HG02759 (cell line): ENCODE results near the gene ZNF534.
"Not testable (repeated sequence)": the region's sequence is repeated elsewhere in the genome, so short reads cannot be mapped to it uniquely, and the experiment has no call there.

Experiments used
- ATAC-seq: cut with Tn5 transposase; IDR thresholded peaks from one replicate; pipeline ENCODE4 v1.9.1; 2021; ENCODE audit warnings: mild to moderate bottlenecking, moderate library complexity; ENCODE audit not compliant: unreplicated experiment

Gene ZNF534

DNA sequence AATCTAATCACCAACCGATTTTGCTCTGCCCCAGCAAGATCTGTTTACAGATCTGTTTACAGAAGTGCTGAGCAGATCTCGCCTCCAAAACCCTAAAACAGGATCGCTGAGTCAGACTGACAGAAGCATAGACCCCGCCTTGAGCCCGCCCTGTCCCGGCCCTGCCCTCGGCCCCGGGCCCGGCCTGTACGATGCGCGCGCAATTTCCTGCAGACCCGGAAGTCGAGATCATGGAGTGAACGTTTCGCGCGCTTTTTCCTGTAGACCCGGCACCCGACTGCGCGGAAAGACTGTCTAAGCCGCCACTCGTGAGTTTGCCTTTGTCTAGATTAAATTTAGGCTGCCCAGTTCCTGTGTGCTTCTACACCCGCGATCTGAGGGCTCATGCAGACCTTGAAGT is at the start of gene ZNF534:
Gene ZNF534 (plus strand): TSS at position 212 of the 400 bp plus-strand sequence. CDS start 2,327 bp downstream, outside the sequence.
- ATAC-seq: no peak

DNA sequence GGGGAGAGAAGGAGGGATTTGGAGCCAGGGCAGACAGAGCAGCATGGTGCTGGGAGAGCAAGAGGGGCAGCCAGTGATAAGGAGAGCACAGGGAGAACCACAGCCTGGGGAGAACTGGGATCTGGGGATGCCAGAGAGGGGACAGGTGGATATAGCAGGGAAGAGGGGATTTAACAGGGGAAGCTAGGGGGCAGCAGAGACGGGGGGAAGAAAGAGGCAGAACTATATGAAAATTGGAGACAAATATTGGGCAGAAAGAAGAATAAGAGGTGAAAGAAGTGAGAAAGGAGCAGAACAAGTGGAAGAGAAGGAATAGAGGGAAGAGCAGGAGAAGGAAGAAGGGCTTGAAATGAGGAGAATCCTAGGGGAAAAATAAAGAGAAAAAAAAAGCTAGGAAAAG is 37.8 kb upstream of the ZNF534 start:
- ATAC-seq: no peak

DNA sequence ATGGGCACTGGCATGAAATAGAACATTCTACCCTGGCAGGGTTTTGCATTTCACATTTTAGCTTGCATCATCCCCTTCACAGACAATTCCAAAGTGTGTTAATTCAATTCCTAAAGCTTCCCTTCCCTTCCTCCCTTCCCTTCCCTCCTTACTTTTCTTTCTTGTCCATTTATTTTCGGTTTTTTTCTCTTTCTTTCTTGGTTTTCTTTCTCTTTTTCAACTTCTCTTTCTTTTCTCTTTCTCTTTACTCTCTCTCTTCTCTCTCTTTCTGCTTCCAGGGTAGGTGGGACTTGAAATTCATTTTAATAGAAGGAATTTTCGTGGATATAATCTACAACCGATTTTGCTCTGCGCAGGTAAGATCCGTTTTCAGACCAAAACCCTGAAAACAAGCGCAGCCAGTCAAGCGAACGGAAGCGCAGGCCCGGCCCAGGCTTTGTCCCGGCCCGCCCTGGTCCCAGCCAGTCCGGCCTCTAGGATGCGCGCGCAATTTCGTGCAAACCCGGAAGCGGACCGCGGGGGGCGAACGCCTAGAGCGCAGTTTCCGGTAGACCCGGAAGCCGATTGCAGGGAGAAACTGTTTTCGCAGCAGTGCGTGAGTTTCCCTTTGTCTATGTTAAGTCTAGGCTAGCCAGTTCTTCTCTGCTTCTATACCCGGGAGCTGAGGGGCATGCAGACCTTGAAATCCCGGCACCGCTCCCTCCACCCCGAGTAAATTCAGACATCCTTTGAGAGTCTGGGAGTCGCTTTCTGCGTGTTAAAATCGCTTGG is 31.5 kb upstream of the ZNF534 start, which contains the start of gene ZNF528:
Gene ZNF528 (plus strand): TSS at position 540 of the 771 bp plus-strand sequence. CDS start 4,165 bp downstream, outside the sequence.
- peak; percentile 93 for ATAC-seq

DNA sequence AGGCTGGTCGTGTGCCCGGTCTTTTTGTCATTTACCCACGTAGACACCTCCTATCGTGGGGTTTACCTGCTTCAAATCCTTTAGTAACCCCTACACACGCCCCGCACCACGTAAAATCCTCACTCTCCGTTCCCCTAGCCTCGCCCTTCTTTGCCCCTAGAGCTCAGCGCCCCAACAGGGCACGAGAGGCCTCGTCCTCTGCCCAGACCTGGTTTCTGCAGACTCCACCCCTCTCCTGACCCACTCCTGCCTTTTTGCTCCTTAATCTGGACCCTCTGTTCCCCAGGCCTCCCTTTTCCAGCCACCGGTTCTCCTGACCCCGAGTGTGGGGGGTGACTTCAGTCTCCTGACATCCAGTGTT is 30.9 kb upstream of the ZNF534 start:
- peak; percentile 21 for ATAC-seq

DNA sequence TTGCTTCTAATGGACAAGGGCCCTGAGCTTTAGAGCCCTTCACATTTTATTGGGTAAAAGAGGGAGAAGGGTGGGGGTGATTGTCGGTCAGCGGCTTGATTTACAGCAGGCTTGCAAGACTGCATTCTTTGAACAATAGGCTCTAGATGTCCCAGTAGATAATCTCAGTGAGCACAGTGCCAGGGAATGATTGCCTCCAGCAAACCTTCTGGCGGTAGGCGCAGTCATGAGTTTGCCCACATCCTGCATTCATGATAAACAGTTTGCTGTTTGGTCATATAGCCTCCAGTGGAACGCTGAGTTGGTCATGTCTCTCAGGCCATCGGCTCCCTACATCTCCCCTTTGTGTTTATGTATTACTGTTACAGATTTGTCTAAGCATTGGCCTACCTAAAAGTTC is 18.7 kb upstream of the ZNF534 start:
- no peak for ATAC-seq

DNA sequence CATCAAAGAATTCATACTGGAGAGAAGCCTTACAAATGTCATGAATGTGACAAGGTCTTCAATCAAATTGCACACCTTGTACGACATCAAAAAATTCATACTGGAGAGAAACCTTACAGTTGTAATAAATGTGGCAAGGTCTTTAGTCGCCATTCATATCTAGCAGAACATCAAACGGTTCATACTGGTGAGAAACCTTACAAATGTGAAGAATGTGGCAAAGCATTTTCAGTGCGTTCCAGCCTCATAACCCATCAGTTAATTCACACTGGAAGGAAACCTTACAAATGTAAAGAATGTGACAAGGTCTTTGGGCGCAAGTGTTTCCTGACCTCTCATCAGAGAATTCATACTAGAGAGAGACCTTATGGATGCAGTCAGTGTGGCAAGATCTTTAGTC is 13.2 kb upstream of the ZNF534 start:
- no peak for ATAC-seq

DNA sequence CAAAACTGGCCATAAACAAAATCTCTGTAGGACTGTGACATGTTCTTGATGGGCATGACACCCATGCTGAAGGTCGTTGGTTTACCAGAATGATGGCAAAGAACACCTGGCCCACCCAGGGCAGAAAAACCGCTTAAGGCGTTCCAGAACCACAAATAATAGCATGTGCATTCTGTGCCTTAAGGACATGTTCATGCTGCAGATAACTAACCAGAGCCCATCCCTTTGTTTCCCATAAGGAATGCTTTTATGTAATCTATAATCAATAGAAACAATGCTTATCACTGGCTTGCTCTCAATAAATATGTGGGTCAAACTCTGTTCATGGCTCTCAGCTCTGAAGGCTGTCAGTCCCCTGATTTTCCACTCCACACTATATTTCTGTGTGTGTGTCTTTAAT is 13.2 kb downstream of the ZNF534 start:
- ATAC-seq: no peak

DNA sequence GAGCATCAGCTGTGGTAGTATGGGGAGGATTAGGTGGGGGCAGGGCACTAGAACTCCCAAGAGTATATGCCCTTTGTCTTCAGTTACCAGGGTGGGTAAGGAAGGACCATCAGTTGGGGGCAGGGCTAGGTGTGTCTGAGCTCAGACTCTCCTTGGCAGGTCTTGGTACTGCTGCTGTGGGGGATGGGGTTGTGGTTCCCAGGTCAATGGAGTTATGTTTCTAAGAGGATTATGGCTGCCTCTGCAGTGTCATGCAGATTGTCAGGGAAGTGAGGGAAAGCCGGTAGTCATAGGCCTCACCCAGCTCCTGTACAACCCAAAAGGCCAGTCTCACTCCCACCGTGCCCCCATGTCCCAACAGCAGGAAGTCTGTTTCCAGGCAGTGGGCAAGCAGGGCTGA is 15.6 kb downstream of the ZNF534 start:
- no peak for ATAC-seq

DNA sequence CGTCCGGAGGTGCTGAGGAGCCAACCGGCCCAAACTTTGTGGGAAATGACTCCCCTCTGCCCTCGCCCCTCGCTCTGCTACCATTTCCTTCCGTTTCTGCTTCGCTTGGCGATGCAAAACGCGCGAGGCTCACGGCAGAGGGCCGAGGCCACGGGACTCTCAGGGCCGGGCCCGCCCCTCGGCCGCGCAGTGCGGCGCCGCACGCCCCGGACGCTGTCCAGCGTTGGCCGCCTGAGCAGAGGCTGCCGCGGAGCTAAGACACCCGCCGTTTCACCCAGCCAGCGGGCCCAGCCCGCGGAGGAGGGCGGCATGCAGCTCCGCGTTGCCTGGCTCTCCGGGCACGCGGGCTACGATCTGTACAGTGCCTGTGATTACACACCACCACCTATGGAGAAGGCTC is 22.3 kb downstream of the ZNF534 start:
- ATAC-seq: no peak

DNA sequence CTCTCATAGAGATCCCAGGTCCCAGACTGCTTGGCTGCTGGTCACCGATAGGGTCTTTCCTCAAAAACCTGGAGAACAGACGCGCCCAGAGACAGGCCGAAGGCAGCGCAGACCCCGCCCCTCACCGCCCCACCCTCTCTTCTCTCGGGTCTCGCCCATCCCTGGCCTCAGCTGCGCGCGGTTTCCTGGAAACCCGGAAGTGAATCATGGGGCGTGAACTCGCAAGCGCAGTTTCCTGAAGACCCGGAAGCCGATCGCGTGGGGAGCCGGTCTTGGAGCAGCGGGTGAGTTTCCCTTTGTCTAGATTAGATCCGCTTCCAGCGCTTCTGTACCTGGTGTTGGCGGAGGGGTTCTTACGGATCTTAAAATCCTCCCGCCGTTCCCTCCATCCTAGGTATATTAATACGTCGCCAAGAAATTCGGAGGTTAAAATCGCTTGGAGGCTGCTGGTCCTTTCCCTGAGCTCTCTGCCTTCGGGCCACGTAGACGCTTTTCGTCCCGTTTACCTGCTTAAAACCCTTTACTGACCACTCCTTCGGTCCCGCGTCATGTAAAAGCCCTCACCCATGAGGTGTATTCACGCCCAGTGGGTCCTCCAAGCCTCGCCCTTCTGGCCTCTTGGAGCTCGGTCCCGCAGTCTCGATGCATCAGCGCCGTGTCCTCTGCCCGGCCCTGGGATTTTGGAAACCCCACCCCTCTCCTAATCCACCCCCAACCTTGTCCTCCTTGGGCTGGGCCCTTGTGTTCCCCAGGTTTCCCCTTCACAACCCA is 24.6 kb downstream of the ZNF534 start, which contains the start of gene ZNF578:
Gene ZNF578 (plus strand): TSS at position 230 of the 771 bp plus-strand sequence. CDS start 48,293 bp downstream, outside the sequence.
- no peak for ATAC-seq

DNA sequence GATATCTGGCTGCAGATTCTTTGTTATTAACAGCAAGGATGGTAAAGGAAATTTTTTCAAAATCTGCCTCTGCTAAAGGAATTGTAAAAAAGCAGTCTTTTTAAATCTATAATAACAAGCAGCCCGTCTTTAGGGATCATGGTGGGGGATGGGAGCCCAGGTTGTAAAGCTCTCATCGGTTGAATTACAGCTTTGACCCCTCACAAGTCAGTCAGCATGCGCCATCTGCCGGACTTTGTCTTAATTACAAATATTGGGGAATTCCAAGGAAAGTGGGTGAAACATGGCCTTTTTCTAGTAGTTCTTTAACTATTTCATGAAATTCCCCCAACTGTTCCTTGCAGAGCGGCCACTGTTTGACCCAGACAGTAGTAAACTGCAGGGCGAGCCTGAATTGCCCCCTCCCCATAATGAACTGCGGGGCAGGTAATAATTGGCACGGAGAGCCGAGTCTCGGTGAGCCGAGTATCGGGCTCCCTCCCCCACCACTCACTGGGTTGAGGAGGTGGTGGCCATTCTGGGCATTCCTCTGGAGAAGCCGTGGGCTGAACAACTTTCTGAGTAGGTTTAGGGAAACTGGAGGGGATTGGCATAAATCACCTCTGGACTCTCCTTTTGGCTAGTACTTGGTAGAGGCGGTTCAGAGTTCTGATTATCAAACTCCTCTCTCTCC is 36.0 kb downstream of the ZNF534 start:
- ATAC-seq: no peak

DNA sequence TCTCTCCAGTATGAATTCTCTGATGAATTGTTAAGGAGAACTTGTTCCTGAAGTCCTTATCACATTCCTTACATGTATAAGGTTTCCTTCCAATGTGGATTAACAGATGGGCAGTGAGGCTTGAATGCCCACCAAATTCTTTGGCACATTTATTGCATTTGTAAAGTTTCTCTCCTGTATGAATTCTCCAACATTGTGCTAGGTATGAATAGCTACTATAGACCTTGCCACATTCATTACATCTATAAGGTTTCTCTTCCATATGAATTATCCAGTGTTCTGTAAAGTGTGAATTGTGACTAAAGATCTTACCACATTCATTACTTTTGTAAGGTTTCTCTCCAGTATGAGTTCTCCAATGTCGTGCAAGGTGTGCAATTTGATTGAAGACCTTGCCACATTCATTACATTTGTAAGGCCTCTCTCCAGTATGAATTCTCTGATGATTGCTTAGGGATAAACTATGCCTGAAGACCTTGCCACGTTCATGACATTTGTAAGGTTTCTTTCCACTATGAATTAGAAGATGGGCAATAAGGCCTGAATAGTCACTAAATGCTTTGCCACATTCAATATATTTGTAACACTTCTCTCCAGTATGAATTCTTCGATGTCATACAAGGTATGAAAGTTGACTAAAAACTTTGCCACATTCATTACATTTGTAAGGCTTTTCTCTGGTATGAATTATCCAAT is 44.9 kb downstream of the ZNF534 start:
- ATAC-seq: no peak

DNA sequence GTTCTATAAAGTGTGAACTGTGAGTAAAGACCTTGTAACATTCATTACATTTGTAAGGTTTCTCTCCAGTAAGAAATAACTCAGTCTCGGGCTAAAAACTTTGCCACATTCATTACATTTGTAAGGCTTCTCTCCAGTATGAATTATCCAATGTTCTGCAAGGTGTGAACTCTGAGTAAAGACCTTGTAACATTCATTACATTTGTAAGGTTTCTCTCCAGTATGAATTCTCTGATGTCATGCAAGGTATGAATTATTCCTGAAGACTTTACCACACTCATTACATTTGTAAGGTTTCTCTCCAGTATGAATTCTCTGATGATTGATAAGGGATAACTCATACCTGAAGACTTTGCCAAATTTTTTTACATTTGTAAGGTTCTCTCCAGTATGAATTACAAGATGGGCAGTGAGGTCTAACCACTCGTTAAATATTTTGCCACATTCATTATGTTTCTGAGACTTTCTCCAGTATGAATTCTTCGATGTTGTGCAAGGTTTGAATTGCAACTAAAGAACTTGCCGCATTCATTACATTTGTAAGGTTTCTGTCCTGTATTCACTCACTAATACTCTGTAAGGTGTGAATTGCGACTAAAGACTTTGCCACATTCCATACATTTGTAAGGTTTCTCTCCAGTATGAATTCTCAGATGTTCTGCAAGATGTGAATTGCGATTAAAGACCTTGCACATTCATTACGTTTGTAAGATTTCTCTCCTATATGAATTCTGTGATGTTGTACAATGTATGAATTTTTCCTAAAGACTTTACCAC is 45.6 kb downstream of the ZNF534 start:
- ATAC-seq: no peak

DNA sequence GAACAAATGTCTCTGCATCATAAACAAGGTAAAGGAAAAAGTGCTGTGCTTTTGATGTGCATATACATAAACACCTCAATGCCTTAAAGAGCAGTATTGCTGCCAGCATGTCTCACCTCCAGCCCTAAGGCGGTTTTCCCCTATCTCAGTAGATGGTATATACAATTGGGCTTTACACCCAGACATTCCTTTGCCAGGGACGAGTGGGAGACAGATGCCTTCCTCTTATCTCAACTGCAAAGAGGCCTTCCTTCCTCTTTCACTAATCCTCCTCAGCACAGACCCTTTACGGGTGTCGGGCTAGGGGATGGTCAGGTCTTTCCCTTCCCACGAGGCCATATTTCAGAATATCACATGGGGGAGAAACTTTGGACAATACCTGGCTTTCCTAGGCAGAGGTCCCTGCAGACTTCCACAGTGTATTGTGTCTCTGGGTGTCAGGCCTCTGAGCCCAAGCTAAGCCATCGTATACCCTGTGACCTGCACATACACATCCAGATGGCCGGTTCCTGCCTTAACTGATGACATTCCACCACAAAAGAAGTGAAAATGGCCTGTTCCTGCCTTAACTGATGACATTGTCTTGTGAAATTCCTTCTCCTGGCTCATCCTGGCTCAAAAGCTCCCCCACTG is 55.3 kb downstream of the ZNF534 start:
- not testable (repeated sequence) for ATAC-seq

DNA sequence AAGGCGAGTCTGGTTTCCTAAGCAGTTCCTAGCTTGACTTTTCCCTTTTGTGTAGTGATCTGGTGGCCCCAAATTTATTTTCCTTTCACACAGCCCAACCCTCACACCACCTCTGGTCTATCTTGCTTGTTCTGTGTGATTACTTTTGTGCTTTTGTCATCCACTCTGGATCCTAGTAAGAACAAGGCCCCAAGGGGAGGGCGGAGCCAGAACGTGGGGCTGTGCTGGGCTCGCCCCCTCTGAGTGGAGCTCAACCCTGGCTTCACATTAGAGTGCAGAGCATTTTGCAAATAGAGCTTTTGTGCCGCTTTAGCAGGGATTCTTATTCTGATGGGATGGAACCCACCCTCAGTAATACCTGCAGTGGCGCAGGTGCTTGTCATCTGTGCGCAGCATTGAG is 56.1 kb downstream of the ZNF534 start:
- not testable (repeated sequence) for ATAC-seq

DNA sequence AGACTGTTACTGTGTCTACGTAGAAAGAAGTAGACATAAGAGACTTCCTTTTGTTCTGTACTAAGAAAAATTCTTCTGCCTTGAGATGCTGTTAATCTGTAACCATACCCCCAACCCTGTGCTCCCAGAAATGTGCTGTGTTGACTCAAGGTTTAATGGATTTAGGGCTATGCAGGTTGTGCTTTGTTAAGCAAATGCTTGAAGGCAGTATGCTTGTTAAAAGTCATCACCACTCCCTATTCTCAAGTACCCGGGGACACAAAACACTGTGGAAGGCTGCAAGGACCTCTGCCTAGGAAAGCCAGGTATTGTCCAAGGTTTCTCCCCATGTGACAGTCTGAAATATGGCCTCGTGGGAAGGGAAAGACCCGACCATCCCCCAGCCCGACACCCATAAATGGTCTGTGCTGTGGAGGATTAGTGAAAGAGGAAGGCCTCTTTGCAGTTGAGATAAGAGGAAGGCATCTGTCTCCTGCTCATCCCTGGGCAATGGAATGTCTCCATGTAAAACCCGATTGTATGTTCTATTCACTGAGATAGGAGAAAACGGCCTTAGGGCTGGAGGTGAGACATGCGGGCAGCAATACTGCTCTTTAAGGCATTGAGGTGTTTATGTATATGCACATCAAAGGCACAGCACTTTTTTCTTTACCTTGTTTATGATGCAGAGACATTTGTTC is 56.8 kb downstream of the ZNF534 start:
- not testable (repeated sequence) for ATAC-seq

DNA sequence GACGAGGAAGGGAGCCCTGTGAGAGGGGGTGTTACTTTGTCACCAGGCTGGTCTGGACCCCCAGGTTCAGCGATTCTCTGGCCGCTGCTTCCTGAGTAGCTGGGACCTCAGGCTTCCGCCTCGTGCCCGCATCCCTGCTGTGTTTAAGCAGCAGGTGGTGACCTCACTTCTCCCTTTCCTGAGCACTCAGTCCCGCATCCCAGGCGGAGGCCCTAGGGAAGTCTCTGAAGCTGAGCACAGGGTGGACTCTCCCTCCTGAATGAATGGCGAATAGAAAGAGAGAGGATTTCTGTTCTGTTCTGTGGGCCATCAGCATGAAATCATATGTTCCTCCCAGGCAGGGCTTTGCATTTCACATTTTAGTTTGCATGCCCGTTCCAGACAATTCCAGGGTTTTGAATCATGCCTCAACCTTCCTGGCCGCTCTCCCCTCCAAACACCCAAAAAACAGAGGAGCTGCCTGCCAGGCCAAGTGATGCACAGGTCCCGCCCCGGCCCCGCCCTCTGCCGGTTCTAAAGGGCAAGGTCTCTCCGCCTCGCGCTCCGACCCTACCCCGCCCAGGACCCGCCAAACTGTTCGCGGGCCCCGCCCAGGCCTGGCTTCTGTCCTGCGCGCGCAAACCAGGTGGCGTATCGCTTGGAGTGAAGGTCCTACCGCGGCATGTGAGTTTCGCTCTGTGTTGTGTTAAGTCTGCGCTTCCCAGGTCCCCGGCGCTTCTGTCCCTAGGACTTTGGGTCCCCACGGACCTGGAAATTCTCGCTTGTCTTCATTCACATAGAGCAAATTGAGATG is 63.4 kb downstream of the ZNF534 start:
- no peak for ATAC-seq

DNA sequence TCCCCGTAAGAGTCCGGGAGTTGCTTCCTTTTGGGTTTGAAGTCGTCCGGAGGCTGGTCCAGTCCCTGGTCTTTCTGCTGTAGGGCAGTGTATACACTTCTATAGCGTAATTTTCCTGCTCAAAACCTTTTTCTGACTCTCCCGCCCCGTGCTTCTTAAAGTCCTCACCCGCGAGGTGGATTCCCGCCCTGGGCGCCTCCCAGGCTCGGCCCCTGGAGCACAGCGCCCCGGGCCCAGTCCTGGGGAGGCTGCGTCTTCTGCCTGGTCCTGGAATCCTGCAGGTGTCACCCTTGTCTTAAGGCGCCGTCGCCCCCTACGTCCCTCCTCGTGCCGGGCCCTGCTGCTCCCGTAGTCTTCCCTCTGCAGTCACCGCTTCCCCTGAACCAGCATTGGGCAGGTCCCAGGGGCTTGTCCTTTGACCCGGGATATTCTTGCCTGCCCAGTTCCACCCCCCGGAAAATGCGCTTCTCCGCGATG is 64.1 kb downstream of the ZNF534 start:
- ATAC-seq: no peak
